ENCODE measurements around the gene STK32B.

DNA sequence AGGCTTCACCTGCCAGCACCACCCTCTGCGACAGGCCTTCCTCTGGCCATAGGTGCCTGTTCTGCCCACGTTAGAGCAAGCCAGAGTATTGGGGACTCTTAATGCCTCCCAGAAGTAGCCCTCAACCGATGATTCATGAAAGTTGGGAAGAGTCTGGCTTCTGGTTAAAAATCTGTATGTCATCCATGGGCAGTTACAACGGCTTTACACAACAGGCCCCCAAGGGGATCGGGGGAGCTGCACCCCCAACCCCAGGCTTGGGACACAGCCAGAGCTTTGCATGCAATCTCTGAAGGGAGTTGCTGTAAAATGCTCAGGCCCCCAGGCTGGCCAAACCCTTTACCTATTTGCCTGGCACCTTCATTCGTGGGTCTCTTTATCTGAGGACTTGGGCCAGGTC lies 26.6 kb upstream of the STK32B start:
- TF ChIP-seq, protein P1, sequence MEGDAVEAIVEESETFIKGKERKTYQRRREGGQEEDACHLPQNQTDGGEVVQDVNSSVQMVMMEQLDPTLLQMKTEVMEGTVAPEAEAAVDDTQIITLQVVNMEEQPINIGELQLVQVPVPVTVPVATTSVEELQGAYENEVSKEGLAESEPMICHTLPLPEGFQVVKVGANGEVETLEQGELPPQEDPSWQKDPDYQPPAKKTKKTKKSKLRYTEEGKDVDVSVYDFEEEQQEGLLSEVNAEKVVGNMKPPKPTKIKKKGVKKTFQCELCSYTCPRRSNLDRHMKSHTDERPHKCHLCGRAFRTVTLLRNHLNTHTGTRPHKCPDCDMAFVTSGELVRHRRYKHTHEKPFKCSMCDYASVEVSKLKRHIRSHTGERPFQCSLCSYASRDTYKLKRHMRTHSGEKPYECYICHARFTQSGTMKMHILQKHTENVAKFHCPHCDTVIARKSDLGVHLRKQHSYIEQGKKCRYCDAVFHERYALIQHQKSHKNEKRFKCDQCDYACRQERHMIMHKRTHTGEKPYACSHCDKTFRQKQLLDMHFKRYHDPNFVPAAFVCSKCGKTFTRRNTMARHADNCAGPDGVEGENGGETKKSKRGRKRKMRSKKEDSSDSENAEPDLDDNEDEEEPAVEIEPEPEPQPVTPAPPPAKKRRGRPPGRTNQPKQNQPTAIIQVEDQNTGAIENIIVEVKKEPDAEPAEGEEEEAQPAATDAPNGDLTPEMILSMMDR (IDR thresholded peaks at IDR 0.05) = no peak
- no peak for TF ChIP-seq EZH2 (IDR thresholded peaks at IDR 0.05; ENCODE audit: borderline replicate concordance, insufficient read depth, low read depth, low read length, poor library complexity, severe bottlenecking)
